Activated CD4-positive, CD25-positive, alpha-beta regulatory T cell treated with anti-CD3 and anti-CD28 coated beads, Interleukin-2, amount 50 U/mL, for 24 hours (primary cell): ENCODE measurements around the gene KCNQ5.

Experiments used
- ATAC-seq, 2 donors: fragments of 150-1000 bp; cut with Tn5 transposase; one replicate each; pipeline ENCODE4 v1.10.0; 2021; ENCODE audit warnings: mild to moderate bottlenecking in 1 of 2, moderate library complexity in 1 of 2

Gene KCNQ5

DNA sequence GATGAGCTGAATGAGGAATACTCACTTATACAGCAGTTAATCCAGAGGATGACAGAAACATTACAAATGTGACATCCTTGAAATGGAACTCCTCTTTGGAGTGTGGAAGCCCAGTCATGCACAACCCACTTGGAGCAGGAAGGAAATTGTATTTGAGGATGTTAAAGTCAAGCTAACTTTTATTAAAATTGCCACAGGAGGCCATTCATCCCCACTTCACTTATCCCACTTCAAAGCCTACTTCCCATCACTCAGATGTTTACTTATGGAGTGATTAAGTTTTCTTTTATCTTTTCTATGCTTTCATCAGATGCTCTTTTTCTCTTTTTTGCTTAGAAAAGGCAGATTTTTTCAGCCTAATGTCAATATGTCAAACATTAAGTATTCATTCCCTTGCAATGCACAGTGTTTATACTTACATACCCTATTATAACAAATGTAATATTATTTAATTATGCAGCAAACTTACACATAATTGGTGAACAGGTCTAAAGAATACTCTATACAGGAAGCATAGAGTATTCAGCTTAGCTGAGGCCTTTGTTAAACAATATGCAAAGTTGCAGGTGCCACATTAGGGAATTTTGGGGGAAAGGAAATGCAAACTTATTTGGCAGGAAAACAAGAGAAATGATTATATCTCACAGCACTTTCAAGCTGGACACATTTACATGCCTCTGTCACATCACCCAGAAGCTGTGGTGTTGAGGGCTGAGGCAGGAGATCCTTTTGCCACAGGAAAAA lies 454.5 kb downstream of the KCNQ5 start:
- no peak for ATAC-seq

DNA sequence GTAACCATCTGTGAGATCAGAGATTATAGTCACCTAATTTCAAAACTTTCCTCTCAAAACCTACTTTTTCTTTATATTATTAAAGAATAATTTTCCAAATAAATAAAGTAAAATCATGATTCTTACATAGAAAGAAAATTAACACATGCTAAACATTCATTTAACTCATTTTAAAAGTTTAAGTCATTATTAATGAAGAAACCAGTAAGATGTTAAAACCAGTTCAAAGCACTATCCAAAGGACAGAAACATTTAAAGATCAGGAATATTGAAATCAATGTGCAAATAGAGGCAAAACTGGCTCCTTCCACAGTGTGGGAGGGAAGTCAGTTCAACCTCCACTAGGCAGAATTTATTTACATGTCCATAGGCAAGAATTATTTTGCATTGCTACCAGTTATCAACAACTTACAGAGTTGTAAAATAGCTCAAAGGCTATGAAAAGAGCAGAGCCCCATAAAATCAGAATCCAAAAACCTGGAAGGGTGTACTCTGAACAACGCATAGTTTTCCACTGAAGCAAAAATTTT lies 456.5 kb downstream of the KCNQ5 start:
- no peak for ATAC-seq

DNA sequence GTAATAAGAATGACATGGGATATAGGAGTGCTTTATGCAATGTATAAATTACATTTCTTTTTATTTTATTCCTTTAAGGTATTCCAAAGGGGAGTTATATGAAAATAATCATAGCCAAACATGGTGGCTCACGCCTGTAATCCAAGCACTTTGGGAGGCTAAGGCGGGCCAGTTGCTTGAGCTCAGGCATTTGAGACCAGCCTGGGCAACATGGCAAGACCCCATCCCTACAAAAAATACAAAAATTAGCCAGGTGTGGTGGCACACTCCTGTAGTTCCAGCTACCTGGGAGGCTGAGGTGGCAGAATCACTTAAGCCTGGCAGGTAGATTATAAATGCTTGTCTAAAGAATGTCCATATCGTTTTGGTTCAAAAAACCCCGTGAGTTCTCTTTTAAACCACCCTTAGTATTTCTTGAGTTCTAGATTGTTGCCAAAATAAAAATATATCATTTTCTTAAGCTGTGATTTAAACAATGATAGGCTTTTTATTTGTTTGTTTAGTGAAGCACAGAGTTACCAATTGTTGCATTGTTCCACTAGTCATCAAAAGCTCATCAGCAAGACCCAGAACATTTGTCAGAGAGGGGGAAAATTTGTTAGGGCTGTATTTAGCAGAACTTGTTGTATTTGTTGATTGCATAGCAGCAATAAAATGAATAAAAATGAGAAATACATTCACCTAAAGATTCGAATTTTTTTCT lies 457.2 kb downstream of the KCNQ5 start:
- no peak for ATAC-seq

DNA sequence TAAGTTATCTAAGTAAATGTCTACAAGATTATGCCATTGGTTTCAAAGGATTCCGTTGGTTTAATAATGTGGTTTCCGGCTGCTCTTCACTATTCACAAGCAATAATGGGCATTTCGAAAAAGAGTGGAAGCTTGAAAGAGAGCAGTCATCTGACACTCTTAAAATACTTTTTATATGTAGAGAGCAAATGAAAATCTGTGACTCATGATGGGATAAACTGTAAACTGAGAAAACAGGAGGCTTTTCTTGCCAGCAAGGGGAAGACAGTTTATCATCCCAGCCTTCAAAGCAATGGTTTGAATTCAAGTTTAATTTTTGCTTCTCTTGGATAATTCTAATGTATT lies 457.7 kb downstream of the KCNQ5 start:
- ATAC-seq: no peak

DNA sequence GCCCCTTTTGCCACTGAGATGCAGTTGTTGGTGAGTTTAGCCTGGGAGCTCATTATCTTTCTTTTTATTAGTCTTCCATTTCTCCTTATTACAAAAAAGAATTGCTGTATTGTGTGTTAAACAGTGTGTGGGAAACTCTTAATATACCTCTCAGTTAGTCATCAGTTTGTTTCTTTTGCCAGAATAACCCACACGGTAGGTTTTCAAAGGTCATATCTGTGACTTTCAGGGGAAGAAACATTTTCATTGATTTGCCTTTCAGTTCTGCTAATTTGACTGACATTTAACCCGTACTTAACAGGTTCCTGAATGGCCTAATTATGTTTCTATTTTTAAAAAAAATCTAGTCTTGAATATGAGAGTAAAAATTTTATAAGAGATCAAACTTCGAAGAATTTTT lies 458.1 kb downstream of the KCNQ5 start:
- no peak for ATAC-seq

DNA sequence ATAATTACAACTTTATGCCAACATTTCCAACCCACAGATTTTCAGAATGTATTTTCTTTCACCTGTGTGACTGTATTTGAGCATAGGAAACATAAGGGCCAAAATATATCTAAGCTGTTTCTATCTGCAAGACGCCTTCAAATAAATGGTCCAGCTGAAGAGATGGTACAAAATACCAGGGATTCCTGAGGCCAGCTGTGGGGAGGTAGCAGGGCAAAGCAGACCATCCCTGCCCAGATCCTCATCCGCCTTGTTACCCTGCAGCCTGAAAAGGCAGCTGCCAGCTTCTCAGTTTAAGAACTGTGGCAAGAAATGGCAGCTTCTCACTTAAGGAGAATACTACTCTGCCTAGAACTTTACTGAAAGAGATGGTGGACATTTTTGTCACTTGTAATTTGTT lies 460.1 kb downstream of the KCNQ5 start:
- ATAC-seq: no peak

DNA sequence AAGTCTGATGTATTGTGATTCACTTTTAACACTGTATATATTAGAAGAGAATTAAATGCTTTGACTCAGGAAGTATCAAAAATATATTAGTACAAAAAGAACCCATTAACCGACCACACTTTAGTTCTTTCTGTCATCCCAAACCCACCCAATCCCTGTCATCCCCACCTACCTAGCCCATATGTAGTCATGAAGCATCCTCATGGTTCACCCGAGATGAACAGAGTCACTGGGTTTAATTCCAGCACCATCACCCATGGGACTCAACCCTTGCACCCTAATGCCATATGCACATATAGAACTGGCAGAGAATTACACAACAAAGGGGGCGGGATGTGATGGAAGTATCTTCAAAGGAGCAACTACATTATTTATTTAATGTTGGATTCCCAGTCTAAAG lies 462.0 kb downstream of the KCNQ5 start:
- ATAC-seq: no peak

DNA sequence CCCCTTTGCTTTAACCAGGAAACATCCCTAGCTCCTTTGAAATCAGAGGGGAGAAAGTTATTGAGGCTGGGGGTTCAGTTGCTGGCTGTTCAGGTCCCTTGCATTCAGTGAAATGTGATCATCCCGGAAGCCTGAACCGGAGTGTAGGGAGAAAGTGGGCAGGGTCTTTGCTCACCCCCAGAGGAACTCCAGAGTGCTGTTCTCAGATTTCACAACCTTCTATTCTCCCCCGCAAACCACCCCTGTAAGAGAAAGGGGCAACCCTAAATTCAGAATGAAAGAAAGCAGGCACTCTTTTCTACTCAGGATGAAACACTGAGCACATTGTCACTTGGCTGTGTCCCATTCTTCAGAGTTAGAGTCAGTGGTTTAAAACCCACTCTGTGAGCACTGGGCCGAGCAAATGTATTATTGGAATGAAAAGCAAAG lies 463.6 kb downstream of the KCNQ5 start:
- no peak for ATAC-seq

DNA sequence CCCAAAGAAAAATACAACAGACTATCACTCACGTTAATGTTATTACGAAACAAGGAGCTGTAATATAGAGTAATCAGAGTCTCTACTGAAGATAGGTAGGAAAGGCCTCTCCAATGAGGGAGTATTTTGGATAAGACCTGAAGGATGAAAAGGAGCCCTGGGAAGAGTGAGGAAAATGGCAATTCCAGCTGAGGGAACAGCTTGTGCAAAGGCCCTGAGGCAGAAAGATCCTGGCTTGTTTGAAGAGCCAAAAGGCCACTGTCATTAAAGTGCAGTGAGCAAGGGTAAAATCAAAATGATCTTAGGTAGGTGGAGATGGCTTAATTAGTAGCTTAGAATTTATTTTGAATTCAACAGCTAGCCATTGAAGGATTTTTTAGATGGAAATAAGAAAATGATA lies 464.9 kb downstream of the KCNQ5 start:
- ATAC-seq: no peak

DNA sequence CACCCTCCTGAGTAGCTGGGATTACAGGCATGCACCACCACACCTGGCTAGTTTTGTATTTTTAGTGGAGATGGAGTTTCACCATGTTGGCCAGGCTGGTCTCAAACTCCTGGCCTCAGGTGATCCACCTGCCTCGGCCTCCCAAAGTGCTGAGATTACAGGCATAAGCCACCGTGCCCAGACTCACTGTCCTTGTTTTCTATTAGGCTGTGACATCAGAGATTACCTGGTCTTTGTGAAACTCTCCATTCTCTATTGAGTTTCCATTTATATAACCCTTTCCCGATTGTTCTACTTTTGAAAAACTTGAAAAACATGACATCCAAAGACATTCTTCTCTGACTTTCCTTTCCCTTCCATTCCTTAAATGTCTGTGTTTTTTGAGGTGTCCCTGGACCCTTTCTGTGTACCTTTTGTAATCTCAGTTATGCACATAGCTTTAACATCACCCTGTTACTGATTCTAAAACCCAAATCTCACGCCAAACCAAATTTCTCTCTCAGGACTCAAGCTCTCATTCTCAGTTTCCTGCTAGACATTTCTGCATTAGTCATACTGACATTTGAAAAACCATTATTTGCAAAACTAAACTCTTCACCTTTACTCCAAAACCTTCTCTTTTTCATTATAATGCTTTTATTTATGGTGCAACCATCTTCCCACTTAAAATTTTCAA lies 466.4 kb downstream of the KCNQ5 start:
- no peak for ATAC-seq

DNA sequence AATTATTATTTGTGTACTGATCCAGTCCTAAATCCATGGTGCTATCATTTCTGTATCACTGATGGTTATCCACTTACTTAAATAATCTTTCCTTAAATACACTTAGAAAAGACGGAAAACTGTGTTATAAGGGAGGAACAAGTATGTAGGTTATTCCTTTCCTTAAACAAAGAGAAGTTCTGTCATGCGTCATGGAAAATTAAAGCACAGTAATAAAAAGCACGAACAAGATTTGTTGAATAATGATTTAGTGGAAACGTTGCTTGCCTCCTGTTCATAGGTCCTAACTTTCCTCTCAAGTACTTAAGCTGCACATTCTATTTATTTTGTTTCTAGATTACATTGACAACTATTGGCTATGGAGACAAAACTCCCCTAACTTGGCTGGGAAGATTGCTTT lies 483.1 kb downstream of the KCNQ5 start:
- ATAC-seq: no peak

DNA sequence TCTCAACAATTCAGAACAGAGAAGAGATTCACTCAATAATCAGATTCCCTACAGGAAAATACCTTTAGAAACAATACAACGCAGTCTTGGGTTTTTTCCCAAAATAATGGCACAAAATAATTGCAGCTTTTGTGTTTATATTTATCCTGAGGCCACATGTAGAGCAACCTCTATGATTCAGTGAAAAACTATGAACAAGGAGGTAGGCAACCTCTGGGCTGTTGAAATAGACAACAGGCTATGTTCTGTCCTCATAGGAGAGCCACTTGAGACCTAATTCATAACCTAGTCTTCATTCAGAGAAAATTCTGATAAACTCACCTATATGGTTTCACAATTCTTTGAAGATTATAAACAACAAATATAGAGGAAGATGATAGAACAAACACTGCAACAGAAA lies 485.2 kb downstream of the KCNQ5 start:
- no peak for ATAC-seq

DNA sequence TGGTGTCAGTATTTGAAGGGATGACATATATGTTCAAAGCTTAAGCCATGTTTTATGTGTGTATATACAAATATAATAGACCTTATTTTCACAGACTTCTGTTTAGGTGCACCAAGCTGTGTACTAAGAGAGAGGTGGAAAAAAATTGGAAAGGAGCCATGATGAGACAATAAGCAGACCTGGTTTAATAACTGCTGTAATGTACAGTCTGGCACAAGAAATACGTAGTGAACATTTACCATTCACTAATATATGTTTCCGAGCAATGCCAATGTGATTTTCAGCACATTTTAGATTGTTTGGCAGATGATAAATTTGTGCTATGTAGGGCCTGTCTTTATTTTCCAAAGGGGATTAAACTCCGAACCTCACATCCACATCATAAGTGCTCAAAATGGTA lies 487.1 kb downstream of the KCNQ5 start:
- ATAC-seq: no peak

DNA sequence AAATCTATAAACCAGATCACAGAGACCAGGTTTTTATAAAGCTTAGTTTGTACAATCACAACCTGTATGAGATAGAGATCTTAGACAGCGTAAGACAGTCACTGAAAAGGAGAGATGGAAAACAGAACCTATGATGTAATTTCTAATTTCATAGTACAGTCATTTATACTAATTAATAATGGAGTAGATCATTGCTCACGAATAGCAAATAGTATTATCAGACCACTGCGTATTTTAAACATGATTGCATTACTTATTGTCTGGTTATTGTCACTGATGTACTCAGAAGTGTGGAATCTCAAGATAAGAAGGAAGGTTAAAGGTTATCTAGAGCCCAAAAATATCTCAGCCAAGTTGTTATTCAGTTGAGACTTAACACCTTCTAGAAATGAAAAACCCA lies 487.8 kb downstream of the KCNQ5 start:
- no peak for ATAC-seq

DNA sequence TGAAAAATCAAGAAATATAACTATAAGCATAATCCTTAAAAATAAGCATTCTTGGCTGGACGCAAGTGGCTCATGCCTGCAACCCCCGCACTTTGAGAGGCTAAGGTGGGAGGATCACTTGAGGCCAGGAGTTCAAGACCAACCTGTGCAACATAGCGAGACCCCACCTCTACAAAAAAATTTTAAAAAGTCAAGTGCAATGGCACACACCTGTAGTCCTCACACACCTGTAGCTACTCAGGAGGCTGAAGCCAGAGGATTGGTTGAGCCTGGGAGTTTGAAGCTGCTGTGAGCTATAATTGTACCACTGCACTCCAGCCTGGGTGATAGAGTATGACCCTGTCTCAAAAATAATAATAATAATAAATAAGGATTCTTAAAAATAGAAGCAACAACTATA lies 494.5 kb downstream of the KCNQ5 start:
- ATAC-seq: no peak

DNA sequence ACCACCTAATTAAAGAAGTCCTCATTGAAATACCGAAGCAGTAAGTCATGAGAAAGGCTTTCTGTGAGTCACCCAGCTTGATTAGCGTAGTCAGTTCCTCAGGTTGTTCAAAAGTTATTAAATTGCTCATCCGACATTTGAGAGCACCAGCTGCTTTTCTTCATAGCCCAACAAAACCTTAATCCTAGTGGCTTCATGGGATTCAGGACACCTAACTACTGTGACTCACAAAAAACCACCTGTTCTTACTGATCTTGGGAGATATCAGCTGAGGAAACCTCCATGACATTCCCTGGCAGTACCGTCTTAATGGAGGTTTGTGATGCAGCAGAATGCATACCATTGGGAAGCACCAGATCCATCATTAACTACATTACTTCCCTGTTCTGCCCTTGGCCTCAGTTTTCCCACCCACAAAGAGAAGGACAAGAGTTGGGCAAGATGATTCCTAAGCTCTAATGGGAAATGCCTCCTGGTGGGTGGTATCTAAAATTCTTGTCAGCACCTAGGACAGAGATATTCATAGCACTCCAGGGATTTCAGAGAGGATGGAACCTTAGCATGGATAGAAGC lies 499.6 kb downstream of the KCNQ5 start:
- ATAC-seq: no peak

DNA sequence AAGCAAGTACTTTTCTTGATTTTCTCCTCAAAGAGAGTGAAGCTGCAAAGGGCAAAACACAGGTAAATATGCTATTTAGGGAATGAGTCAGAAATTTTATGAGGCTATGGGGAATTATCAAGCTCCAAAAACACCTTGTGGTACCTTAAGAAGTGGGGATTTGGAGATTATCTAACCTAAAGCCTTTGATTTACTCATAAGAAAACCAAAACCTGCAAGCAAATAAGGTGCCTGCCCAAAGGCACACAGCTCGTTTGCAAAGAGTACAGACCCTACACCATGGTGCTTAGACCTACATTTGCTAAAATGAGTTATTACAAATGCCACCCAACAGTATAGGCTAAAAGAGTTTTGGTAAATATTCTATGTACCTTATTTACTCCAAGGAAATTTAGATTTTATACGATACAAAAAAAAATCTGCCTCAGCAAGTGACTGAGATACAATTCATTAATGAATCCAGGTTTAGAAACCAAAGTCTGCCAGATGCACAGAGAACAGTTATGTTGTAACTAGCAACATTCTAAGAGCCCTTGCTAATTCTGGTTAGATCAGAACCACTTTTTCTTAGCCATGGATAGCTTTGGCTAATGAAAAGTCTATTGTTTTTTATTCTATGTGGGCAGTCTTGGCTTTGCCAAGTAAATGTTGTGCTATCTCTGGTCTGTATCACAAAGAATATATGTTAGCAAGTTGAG lies 501.9 kb downstream of the KCNQ5 start:
- ATAC-seq: no peak

DNA sequence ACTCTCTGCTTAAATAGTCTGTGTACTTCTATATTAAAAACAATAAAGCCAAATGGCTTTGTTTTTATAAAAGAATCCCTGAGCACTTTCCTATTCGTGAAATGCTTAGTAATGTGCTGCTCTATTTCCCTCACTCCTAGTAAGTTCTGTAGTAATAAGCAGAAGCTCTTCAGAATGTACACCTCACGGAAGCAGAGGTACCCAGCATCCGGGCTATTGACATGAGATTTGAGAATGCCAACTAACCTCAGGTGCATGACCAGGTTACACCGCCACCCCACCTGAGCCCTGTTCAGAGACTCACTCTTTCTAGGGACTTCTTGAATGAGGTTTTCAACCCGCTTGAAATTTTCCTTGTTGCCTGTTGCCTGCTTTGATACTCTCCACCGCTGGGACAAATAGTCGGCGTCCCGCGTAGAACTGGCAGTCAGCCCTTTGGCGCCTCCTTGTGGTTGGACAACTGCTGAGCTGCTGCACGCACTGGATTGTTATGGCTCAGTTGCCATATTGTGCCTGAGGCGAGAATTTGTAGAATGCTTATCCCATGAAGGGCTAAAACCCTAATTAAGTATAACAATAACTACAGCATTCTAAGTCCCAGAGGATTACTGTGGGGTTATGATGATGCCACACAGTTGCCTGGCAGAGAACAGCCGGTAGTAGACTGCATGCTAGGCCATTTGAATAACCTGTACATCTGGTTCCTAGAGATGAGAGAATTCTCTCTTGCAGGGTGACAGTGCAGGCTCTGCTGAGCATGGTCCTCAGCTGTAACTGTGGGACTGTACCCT lies 508.0 kb downstream of the KCNQ5 start:
- ATAC-seq: peak; percentile 79 to 80

DNA sequence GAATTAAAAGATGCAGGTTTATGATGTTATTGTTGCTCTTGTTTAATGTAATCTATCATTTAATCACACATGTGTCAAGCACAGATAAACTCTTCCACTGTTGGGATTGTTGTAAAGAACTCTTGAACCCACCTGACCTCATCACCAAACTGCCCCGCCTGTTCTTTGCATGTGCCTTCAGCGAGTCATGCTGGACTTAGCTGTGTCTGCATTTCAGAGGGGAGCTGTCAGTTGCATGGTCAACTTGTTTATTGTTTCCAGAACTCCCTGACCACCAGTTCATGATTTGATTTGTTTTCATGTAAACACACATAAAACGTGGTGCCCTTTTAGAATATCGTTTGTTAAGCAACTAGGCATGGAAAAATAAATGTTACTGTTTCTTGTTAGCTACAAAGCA lies 509.8 kb downstream of the KCNQ5 start:
- no peak for ATAC-seq

DNA sequence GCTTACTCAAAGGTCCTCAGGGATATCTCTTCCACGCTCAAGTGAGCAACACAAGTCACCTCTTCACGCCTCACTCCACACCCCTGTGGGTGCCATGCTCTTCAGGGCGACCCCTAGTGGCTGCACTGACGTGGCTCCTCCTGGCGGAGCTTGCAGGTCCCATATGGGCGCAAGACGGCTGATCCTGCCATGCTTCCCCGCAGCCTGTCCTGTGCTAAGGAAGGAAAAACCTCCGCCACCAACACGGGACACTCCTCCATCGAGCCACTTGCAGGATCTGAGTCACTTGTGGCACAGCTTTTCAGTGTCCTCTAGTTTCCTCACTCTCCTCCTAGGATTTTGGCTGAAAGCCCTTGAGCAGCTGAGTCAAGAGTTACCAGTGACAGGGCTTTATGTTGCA lies 512.7 kb downstream of the KCNQ5 start:
- ATAC-seq: no peak

DNA sequence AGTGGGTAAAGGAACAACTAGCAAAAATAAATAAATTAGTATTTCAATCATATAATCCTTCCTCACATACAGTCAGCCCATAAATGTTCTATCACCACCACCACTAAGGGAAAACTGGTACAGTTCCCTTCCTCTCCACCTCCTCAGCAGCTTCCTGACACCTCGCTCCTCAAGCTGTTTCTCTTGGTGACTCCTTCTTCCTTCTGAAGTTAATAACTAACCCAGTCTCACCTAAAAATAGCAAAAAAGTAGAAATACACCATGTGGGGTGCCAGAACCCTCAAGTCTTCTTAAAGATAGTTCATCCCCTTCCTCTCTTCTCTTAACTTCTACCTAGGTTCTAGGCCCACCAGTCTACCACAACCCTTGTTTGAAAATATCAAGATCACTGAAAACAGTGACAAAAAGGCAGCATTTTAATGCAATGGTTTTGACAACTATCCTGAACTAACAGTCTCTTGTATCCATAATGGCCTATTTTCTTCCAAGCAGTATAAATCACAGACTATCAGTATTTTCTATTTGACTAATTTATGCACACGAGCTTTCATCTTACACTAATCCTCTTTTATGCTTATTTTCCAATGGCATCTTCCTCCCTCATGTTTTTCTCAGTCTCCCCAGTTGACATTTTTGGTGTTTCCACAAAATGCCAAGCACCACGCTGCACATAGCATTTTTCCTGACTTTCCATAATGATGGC lies 518.0 kb downstream of the KCNQ5 start:
- no peak for ATAC-seq
